ENCODE data around the gene DPY19L2.
"Not testable (repeated sequence)": the region's sequence is repeated elsewhere in the genome, so short reads cannot be mapped to it uniquely, and the experiment has no call there.

DNA sequence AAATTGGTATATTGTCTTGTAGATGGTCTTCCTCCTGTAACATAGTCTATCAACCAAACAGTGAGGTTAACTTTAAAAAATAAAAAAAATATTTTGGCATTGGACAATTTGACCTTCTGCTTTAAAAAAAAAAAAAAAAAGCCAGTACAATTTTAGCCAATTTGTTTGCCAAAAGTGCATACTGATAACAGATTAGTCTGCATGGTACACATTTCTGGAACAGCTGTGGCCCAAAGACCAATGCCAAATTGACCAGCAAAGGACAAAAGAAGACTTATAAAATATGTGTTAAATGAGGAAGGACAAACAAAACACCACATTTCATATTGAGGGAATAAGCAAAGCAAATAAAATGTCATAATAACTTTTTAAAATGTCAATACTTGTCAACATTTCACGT is 20.8 kb upstream of the DPY19L2 start:
- TF ChIP-seq HDGF (IDR thresholded peaks at IDR 0.05; ENCODE audit: borderline replicate concordance); SP1 (IDR thresholded peaks at IDR 0.05); SUZ12 (IDR thresholded peaks at IDR 0.05); BHLHE40 (IDR thresholded peaks at IDR 0.05; ENCODE audit: borderline replicate concordance); ZNF384 (IDR thresholded peaks at IDR 0.05); FOXK2 (IDR thresholded peaks at IDR 0.05); FOXA1 (IDR thresholded peaks at IDR 0.05); PKNOX1 (IDR thresholded peaks at IDR 0.05); L3MBTL2 (conservative IDR thresholded peaks at IDR 0.05); FOXM1 (IDR thresholded peaks at IDR 0.05; ENCODE audit: borderline replicate concordance); CTBP1 (IDR thresholded peaks at IDR 0.05; ENCODE audit: borderline replicate concordance); TARDBP (IDR thresholded peaks at IDR 0.05); ARNT (IDR thresholded peaks at IDR 0.05); LEF1 (IDR thresholded peaks at IDR 0.05; ENCODE audit: borderline replicate concordance): not testable (repeated sequence)

All from HEK293T (cell line).